Stimulated activated CD8-positive, alpha-beta memory T cell treated with anti-CD3 and anti-CD28 coated beads, Interleukin-15, amount 100 ng/mL, for 4 hours (primary cell): ENCODE data around the gene SPON2.

Experiments
- DNase-seq, 2 donors: peaks; one replicate each; pipeline ENCODE4 v3.0.0-alpha.2; 2020; ENCODE audit warnings: low read depth in 2 of 2

SPON2 gene

GRCh38 chr4:1208970-1209704, 36.8 kb upstream of the SPON2 start:
- DNase-seq = no peak

DNA sequence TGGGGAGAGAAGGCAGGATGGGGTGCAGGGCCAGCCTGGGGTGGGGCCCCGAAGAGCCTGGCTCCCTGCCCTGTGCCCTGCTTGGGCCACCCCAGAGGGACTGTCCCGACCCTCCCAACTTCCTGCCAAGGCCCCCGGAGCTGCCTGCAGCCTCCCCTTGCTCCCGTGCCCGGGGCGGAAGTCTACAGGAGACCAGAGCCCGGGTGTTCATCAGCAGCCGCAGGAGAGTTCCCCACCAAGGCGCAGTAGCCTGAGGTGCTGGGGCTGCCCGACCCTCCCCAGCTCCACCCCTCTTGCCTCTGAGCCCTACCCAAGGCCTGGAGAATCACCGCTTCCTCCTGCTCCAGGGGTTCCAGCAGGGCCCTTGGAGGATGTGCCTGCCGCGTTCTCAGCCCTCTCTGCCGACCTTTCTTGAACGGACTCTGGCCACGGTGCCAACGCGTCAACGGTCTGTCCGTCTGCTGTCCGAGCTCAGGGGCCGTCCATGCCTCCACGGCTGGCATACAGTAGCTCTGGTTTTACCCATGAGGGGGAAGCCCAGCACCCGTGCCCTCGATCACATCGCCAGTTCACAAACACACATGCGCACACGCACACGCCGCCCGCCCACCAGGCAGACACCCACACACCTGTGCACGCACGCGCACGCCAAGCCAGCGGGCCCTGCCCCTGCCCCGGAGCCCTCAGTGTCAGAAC, 36.0 kb upstream of the SPON2 start:
- no peak for DNase-seq

DNA sequence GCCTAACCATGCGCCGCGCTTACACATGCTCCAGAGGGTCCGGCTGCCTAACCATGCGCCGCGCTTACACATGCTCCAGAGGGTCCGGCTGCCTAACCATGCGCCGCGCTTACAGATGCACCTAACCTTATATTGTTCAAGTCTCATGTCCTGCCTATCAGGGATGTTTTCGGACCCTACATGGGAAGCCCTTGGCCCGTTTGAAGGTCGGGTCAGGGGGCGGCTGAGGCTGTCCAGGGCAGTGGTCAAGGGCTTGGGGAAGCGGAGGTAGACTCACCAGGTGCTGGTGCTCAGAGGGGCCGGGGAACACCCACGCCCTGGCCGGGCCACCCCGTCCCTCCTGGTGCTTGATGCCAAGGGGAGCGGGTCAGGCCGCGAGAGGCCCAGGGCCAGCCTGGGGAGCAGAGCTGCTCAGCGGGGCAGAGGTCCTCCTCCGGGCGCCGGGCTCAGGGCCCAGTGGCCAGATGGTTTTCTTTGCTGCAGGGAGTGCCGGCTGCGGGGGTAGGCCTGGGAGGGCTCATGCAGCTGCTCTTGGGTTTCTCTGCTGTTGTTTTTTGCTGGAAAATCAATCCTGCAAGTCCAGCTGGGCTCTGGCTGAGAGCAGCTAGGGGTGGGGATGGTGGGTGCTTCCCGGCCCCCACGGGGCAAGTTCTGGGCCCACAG, 35.4 kb upstream of the SPON2 start:
- DNase-seq = no peak

DNA sequence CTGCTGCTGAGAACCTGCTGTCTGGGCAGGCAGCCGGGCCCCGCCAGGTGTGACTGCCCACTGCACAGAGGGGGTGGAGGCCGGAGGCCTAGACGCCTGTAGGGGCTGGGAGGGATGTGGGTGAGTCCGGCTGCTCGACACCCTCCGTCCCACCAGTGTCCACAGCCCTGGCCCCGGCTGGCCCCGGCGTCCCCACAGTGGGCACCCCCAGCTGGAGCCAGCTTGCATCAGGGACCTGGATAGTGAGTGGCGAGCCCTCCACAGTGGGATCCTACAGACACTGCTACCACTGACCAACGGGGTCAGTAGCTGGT, 34.7 kb upstream of the SPON2 start:
- DNase-seq = no peak

GRCh38 chr4:1206299-1207156, 34.1 kb upstream of the SPON2 start:
- no peak for DNase-seq

DNA sequence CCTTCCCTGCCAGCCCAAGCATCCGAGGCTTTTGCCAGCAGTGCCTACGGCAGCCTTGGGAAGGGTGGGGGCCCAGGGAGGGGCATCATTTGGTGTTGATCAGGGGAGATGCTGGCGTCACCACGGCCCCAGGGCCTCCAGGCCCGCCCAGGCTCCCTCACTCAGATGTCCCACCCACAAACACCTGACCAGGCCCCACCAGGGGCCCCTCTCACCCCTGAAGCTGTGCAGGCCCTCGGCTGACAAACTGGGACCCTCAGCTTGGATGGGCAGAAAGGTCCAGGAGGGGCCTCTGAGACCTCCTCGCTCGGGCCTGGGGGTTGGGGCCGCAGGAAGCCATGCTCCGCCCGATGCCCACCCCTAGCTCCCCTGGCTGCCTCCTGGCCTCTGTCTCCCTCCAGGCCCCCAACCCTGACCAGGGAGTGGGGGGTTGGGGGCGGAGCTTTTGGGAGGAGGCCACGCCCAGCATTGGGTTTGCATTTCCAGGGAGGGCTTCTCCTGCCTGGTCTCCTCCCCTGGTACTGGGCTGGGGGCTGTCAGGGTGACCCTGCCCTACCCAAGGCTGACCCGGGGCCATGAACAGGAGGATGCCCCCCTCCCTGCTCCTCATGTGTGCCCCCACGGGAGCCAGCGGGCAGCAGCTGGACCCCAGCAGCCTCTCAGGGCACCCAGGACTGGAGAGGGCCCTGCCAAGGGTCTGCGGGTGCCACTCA, 33.4 kb upstream of the SPON2 start:
- DNase-seq = no peak

GRCh38 chr4:1204828-1205585, 32.6 kb upstream of the SPON2 start:
- DNase-seq = no peak

DNA sequence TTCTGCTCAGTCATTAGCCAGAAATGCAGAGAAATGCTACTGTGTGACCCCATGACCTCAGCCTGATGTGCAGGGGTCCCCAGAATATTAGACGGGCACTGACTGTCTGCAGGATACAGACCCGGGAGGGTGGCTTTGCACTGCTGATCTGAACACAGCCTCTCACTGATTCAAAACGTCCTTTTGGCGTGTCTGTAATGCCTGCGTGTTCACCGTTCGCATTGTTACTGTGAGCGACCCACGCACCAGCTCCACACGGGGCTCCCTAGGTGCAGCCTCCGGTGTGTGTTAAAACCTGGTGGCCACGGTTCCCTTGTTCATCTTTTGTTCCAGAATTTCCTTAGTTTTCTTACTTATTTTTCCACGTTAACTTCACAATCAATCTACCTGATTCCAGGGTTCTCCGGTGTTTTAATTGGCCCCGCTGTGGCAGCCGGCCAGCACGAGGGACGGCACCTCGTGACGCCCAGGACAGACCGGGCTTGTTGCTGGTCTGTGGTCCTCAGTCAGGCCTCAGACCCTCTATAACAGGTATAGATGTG, 32.0 kb upstream of the SPON2 start:
- no peak for DNase-seq

DNA sequence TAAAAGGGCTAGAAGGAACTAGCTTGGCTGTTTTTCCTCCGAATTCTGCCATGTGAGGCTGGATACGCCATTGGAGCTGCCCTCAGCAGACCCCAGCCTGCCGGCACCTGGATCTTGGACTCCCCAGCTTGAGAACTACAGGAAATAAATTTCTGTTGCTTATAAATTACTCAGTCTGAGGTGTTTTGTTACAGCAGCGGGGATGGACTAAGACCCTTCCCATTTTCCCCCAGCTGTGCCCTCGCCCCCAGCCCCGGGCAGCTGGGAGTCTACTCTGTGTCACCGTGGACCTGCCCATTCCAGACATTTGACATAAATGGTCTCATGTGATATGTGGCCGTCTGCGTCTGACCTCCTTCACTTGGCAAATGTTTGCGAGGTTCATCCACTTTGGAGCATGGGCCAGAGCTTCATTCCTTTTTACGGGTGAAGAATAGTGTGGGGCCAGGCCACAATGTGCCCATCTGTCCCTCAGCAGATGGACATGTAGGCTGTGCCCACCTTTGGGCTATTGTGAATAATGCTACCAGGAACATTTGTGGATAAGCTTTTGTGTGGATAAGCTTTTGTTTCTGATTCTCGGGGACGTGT, 30.7 kb upstream of the SPON2 start:
- no peak for DNase-seq

GRCh38 chr4:1202526-1203011, 30.2 kb upstream of the SPON2 start:
- no peak for DNase-seq

DNA sequence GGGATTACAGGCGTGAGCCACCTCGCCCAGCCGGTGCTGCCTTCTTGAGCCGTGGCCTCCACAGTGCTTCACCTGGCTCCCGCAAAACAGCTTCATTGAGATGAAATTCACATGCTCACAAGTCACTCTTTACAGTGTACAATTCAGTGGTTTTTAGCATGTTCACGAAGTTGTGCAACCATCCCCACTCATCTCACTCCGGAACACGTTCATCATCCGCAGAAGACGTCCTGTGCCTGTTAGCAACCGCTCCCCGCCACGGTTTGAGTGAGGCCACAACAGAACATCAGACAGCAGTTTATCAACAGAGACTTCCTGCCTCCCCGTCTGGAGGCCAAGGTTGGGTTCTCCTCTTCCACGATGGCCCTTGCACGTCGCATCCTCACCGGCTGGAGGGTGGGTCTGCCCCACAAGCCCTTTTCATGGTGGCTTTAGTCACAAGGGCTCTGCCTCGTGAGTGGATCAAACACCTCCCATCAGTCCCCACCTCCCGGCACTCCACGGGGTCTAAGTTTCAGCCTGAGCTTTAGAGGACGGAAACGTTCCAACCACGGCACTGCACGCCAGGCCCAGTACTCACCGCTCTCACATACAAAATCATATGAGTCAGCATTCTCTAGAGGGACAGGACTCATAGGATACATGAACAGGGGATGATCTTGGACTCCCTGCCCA, 29.6 kb upstream of the SPON2 start:
- peak; percentile 60 to 64 for DNase-seq

DNA sequence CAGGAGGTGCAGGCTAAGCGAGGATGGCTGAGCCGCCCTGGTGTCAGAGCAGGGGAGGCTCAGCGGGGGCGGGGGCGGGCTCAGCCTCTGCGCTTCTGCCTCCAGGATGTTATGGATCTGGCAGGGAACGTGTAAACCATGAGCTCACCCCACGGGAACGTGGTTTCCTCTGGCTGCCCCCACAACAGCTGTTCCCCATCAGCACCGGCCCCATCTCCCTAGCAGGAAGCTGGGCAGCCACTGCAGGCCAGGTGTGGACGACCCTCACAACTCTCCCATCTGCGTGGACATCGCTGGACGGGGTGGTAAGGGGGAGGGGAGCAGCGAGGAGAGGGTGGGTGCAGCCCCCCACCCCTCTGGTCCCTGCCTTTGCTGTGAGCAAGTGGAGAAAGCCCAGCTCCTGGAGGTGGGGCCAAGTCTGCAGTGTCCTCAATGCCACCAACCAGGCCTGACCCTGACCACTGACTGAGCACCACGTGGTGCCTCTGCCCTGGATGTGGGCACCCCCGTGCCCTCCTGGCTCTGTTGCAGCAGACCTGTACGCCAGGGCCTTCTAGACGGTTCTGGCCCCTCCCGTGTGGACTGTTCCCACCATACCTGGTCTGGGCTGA, 28.1 kb upstream of the SPON2 start:
- no peak for DNase-seq

DNA sequence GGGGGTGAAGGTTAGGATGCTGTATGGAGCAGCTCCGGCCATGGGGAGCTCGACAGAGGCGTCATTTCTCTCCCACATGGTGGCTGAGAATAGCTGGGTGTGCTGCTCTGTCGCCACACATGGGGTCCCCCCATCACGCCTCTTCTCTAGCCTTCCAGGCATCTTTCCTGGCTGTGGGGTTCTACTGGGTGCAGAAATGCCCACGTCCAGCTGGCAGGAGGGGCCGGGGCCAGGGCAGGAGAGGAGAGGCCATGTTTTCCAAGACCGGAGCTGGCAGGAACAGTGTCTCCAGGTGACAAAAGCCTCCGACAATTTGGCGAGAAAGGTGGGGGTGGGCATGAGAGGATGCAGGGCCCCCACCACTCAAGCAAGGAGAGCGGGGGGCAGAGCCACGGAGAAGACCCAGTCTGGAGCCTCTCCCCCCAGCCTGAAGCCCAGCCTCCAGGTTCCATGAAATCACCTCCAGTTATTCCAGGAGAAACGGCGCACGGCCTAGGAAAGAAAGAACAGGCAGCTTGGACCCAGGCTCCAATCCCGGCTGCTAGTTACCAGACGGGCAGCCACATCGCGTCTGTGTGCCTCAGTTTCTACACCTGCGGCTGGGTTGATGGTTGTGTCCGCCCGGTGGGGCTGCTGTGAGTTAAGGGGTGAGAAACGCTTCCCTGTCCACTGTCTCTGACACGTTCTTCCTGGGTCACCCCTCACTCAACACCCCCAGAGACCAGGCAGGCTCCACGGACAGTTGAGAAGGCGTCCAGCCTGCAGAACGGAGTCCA, 27.4 kb upstream of the SPON2 start:
- DNase-seq = no peak

- no peak for DNase-seq
Measured at GRCh38 chr4:1198098-1198844, 25.9 kb upstream of the SPON2 start.

GRCh38 chr4:1196421-1197183, 24.2 kb upstream of the SPON2 start:
- DNase-seq = no peak

- DNase-seq = no peak
Measured at GRCh38 chr4:1195891-1196401, 23.6 kb upstream of the SPON2 start.
